ENCODE data around the gene DNAH2.

DNA sequence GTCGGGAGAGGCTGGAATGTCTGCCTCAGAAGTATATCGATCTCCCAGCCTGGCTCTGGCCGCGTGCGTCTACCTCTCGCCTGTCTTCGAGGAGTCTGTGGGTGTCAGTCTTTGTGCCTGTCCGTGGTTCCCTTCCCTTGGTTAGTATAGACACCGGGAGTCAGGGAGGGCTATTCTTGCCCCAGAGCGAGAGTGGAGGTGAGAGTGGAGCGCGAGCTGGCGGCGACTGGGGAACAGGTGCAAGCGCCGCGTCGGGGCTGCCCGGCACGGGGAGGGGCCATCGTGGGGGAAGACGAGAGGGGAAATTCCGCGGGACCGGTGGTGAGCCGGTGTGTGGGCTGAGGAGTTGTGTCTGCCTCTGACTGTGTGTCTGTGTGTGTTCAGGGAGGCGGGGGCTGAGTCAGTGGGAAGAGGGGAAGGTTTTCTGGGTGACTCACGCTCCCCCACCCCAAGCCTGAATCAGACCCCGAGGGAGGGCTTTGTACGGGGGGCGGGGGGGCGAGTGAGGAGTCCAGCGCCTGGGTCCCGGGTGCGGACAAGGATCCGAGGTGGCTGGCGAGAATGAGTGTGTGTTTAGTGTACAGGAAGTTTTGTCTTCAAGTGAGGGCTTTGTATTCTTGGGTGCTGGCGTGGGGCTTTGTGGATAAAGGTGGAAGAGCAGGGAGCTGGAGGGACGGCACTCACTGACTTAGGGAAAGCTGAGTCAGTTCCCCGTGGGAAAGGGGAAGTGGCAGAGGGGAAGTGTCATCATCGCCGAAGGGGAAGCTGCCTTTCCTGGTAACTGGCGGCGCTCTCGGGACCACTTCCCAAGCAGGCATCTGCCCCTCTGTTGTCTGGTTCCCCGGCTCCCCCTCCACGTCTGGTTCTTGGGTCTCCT is 125.1 kb downstream of the DNAH2 start:
- TF ChIP-seq, protein P1, sequence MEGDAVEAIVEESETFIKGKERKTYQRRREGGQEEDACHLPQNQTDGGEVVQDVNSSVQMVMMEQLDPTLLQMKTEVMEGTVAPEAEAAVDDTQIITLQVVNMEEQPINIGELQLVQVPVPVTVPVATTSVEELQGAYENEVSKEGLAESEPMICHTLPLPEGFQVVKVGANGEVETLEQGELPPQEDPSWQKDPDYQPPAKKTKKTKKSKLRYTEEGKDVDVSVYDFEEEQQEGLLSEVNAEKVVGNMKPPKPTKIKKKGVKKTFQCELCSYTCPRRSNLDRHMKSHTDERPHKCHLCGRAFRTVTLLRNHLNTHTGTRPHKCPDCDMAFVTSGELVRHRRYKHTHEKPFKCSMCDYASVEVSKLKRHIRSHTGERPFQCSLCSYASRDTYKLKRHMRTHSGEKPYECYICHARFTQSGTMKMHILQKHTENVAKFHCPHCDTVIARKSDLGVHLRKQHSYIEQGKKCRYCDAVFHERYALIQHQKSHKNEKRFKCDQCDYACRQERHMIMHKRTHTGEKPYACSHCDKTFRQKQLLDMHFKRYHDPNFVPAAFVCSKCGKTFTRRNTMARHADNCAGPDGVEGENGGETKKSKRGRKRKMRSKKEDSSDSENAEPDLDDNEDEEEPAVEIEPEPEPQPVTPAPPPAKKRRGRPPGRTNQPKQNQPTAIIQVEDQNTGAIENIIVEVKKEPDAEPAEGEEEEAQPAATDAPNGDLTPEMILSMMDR (IDR thresholded peaks at IDR 0.05), result no peak
- peak in 1 of 2 donors; percentile 22 for TF ChIP-seq POLR2A (IDR thresholded peaks at IDR 0.05)
